Eye (tissue), 1 donor: ENCODE data around the gene NAALADL1.
A peak's percentile ranks its signal among the peaks of the same experiment; 100 is the strongest.

ENCODE experiments used
- DNase-seq: peaks from one replicate; pipeline ENCODE4 v3.0.0-alpha.2; 2015

The NAALADL1 gene, protein sequence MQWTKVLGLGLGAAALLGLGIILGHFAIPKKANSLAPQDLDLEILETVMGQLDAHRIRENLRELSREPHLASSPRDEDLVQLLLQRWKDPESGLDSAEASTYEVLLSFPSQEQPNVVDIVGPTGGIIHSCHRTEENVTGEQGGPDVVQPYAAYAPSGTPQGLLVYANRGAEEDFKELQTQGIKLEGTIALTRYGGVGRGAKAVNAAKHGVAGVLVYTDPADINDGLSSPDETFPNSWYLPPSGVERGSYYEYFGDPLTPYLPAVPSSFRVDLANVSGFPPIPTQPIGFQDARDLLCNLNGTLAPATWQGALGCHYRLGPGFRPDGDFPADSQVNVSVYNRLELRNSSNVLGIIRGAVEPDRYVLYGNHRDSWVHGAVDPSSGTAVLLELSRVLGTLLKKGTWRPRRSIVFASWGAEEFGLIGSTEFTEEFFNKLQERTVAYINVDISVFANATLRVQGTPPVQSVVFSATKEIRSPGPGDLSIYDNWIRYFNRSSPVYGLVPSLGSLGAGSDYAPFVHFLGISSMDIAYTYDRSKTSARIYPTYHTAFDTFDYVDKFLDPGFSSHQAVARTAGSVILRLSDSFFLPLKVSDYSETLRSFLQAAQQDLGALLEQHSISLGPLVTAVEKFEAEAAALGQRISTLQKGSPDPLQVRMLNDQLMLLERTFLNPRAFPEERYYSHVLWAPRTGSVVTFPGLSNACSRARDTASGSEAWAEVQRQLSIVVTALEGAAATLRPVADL

DNA sequence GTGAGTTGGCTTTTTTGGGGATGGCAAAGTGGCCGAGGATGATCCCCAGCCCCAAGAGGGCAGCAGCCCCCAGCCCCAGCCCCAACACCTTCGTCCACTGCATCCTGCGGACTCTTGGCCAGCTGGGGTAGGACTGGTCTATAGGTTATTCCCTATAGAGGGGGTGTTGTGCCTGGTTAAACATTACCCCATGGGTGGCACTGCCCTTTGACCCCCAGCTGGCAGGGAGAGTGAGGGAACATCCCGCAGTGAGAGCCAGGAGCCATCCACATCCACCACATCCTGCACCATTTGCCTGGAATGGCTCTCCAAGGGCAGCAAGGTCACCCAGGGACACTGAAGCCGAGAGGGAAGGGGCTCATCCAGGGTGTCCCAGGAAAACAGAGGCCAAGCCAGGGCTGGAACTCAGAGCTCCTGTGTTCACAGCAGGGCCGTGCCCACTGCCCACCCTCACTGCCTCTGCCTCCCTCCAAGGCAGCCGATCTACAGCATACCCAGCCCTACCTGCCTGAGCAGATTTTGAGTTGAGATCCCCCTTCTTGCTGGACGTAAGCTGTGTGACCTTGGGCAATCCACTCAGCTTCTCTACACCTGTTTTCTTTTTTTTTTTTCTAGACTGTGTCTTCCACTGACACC is at the start of gene NAALADL1:
Gene NAALADL1 (minus strand): TSS at position 135 of the 636 bp plus-strand sequence. CDS start 32 bp downstream, at position 103.
- DNase-seq, result no peak

DNA sequence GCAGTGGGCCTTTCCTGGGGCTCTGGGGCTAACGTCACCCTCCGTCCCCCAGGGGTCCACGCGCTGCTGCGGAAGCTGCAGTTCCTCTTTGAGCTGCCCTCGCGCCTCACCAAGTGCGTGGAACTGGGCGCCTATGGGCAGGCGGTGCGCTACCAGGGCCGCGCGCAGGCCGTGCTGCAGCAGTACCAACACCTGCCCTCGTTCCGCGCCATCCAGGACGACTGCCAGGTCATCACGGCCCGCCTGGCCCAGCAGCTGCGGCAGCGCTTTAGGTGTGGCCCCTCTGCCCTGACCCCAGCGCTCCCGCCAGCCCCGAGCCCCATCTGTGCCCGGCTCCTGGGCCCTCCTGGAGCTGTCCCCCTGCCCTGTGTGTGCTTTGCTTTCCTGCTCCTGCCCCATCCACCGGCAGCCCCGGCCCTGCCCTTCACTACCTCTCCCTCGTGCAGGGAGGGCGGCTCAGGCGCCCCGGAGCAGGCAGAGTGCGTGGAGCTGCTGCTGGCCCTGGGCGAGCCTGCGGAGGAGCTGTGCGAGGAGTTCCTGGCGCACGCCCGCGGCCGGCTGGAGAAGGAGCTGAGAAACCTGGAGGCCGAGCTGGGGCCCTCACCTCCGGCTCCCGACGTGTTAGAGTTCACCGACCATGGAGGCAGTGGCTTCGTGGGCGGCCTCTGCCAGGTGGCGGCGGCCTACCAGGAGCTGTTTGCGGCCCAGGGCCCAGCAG is 49.6 kb upstream of the NAALADL1 start:
- DNase-seq, result no peak

DNA sequence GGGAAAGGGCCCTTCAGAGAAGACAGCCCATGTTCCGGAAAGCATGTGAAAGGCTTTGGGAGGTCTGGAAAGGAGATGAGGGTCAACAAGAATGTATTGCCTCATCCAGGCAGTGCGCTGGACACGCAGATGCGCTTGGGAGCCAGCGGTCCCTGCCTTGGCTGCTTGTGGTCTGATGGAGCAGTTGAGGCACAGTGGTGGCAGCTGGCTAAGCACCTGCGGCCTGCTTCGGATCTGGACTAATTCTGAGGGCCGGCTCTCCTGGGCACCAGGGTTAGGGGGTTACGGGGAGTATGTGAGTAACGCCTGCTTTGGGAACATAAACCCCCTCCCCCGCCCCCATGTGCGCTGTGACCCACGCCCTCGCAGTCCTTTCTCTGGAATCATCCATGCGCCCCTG is 48.7 kb upstream of the NAALADL1 start:
- no peak for DNase-seq

DNA sequence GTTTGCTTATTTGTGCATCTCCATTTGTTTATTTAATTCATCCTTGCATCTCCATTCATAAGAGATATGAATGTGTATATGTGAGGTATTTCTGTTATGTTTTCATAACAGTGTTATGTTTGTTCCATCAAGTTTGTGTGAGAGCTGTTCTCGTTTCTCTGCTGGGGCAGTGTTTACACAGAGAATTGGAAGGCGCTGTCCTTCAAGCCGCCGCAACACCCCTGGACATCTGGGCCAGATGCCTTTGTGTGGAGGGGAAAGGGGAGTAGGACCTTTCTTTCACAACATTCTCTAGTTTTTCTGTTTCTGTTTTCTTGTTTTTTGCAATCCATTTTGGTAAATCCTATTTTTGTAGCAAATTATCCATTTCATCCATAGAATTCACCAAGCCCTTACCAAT is 46.3 kb upstream of the NAALADL1 start:
- no peak for DNase-seq

DNA sequence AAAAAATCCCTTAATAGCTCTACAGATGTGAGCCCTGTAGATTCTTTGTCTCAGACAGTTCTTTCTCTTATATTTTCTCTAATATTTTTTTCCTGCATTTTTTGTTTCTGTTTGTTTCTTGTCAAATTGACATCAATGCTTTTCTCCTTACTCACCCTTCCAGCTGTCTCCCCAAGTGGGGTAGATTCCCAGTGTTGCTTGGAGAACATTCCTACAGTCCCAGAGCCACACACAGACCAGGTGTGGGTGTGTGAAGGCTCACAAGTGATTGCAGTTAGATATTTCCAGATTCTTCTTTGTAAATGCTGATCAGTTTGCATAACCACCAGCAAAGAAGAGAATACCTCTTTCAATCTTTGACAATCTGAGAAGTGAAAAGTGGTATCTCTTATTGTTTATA is 45.1 kb upstream of the NAALADL1 start:
- no peak for DNase-seq

DNA sequence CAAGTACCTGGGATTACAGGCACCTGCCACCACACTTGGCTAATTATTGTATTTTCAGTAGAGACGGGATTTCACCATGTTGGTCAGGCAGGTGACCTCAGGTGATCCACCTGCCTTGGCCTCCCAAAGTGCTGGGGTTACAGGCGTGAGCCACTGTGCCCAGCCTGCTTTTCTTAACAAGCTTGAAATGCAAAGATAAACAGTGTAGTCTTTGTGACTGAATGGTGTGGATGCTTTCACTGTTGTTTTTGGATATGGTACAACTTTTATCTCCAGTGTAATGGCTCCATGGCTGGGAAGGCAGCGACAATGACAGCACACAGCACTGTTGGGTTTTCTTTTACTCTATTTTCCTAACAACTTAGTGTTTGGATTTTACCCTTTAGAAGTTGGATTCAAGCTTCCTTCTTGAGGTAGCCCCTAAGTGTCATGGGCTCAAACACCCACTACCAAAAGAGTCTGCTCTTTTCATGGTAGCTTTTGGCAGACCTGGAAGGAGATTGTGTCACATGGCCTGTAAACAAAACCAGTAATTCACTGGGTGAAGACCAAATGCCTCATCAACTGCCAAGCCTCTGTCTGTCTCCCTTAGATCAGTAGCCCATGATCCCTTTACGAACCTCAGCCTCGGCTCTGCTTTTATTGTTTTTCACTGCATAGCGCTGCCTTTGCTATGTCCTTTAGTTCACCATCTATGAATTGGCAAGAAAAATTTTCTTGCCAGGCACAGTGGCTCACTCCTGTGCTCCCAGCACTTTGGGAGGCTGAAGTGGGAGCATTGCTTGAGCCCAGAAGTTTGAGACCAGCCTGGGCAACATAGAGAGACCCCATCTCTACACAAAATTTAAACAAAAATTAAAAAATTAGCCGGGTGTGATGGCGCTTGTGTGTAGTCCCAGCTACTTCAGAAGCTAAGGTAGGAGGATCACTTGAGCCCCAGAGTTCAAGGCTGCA is 44.1 kb upstream of the NAALADL1 start:
- no peak for DNase-seq

DNA sequence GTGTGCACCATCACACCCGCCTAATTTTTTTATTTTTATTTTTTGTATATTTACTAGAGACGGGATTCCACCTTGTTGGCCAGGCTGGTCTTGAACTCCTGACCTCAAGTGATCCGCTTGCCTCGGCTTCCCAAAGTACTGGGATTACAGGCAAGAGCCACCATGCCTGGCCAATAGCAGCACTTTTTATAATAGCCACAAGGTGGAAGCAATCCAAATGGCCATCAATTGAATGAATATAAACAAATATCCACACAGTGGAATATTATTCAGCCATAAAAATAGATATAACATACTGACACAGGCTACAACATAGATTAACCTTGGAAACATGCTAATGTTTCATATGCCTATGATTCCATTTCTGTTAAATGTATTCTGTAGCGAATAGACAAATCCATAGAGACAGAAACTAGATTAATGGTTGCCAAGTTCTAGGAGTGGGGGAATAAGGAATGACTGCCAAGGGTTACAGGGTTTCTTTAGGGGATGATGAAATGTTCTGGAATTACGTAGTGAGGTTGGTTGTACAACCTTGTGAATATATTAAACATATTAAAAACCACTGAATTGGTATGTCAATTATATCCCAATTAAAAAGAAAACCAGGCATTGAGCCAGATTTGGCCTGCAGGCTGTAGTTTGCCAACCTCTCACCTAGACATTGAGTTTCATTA is 42.5 kb upstream of the NAALADL1 start:
- DNase-seq, result no peak

DNA sequence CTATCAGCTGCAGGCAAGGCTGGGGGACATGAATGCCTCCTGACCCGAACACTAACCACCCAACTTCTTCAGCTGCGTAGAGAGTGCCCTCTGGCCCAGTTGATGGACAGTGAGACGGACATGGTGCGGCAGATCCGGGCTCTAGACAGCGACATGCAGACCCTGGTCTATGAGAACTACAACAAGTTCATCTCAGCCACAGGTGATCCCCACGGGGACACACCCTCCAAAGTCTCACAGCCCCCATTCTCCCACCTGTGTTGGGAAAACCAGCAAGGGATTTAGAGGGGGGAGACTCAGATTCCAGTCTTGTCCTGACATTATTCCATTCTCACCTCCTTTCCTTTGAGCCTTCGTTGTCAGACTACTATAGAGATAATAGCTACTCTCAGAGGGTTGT is 38.6 kb upstream of the NAALADL1 start:
- no peak for DNase-seq

DNA sequence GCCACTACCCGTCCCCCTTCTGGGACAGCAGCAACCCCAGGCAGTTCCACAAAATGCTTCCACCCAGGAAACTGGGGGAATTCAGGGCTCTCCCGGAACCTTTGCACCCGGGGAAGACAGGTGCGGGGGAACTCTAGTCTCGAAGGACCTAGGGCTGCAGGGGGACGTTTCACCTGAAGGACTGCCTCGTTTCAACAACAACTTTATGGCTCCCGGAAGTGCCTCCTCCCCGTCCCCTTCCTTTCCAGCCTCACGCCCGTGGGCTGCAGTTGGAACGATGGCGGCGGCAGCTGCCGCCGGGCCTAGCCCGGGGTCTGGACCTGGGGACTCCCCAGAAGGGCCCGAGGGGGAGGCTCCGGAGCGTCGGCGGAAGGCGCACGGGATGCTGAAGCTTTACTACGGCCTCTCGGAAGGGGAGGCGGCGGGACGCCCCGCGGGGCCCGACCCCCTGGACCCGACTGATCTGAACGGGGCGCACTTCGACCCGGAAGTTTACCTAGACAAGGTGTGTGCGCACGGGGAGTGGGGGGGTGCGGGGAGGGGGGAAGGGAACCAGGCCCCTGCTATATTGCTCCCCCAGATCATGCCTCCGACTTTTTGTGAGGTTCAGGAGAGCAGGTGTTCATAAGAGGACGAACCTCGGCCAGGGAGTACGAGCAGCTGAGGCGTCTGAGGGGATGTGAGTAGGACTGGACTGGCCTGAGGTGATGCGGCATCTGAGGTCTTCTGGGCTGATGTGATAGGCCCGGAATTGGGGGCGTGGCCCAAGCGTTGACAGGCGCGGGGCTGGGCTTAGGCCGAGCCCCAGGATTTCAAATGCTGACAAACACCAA is 37.8 kb upstream of the NAALADL1 start, which contains the start of gene VPS51:
Gene VPS51 (plus strand): TSS at position 241 of the 833 bp plus-strand sequence. CDS start 37 bp downstream, at position 278.
- DNase-seq, result peak; percentile 97

DNA sequence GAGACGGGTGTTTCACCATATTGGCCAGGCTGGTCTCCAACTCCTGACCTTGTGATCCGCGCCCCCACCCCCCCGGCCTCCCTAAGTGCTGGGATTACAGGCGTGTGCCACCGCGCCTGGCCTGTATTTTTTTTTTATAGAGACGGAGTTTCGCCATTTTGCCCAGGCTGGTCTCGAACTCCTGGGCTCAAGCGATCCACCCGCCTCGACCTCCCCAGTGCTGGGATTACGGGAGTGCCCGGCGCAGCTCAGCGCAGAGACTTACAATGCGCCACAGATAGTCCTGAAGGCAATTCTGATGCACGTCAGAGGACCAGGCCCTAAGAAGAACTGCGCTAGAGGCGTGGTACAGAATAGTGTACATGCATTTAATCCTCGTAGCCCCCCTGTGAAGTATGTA is 37.1 kb upstream of the NAALADL1 start:
- no peak for DNase-seq

DNA sequence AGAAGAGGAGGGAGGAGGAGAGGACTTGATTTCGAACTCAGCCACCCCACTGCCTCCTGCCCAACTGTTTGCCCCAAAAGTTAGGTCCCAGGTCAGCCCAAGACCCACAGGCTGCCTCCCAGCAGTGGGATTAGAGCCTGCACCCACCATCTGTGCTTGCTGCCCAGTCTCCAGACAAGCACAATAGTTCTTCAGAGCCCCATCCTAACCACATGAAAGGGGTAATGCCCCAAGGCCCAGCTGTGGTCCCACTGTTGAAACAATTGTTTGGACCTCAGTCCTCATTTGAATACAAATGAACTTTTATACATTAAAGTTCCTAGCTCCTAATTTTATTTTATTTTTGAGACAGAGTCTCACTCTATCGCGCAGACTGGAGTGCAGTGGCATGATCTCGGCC is 32.3 kb upstream of the NAALADL1 start:
- no peak for DNase-seq

DNA sequence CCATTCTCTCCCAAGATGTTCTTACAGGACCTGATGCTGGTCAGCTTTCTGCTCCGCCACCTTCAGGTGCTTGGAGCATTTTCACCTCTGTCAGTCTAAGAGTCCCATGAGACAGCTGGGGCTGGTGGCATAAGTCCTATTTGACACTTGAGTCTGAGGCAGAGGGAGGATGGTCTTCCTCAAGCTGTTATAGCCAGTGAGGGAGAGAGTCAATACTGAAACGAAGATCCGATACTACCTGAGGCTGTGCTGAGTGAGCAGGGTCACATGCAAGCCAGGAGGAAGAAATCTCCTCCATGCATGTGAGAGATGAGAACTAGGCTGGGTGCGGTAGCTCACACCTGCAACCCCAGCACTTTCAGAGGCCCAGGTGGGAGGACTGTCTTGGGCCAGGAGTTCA is 31.3 kb upstream of the NAALADL1 start:
- DNase-seq, result no peak

DNA sequence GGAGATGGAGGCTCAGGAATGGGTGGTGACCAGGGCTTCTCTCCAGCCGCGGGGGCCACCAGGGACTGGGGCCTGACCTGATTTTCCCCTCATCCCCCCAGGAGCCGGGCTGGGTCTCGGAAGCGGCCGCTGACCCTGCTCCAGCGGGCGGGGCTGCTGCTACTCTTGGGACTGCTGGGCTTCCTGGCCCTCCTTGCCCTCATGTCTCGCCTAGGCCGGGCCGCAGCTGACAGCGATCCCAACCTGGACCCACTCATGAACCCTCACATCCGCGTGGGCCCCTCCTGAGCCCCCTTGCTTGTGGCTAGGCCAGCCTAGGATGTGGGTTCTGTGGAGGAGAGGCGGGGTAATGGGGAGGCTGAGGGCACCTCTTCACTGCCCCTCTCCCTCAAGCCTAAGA is 29.5 kb upstream of the NAALADL1 start:
- no peak for DNase-seq

DNA sequence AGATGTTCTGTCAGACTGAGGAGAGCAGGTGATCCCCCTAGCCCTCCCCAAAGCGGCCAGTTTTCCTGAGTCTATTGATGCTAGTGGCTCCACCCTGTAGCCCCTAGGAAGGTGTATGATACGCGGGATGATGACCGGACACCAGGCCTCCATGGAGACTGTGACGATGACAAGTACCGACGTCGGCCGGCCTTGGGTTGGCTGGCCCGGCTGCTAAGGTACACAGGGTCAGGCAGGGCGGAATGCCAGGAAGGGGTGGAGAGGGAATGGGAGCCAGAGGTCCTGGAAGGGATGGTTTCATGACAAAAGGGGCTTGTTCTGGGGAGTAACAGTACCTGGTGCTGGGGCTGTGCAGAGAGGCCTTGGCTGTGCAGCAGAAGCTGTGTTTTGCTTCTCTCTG is 28.9 kb upstream of the NAALADL1 start:
- DNase-seq, result no peak

DNA sequence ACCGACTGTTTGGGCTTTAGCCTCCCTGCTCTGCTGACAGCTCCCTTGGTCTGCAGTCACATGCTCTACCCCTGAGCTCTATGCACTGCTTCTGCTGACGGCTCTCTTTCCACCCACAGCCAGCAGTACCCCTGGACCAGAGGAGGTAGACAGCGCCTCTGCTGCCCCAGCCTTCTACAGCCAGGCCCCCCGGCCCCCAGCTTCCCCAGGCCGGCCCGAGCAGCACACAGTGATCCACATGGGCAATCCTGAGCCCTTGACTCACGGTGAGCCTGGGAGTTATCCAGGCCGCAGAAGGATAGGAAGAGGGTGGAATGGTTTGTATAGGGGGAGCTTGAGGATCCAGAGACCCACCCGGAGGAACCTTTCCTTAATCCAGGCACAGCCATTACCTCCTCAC is 28.5 kb upstream of the NAALADL1 start:
- DNase-seq, result no peak

DNA sequence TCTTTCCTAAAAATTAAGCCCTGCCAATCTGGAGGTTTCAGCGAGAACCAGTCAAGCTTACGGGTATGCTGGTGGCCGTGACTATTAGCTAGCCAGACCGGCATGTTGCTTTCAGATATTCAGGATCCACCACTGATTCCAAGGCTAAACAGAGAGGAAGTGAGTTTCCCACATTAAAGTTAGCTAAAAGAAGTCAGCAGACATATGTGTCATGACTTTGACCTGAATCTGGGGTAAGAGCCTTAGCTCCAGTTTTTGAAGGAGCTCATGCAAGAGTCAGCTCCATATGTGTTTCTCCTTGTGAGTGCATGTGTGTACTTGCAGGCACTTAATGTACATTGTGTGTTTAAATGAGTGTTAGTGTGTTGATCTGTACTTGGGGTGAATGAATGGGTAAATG is 27.1 kb upstream of the NAALADL1 start:
- no peak for DNase-seq

DNA sequence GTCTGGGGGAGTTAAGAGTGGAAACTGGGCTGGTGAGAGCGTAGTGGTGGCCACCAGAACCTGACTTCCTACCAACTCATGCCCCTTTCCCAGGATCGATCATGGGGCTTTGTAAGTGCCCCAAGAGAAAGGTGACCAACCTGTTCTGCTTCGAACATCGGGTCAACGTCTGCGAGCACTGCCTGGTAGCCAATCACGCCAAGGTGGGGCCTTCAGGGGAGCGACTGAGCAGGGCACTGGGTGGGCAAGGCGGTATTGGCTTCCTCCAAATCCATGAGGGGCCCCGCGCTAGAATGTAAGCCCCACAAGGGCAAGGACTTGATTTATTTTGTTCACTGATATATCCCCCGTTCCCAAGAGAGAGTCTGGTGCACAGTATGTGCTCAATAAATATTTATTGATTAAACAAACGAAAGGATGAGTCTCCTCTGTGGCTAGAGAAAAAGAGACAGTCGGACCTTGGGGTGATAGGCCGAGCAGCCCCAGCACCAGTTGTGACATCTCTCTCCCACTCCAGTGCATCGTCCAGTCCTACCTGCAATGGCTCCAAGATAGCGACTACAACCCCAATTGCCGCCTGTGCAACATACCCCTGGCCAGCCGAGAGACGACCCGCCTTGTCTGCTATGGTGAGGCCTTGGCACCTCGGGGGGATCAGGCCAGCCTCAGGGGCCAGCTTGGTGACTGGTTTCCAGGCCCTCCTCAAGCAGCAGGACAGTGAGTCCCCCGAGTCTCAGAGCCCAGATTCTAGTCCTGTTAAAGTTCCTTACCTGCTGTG is 26.4 kb upstream of the NAALADL1 start:
- no peak for DNase-seq

DNA sequence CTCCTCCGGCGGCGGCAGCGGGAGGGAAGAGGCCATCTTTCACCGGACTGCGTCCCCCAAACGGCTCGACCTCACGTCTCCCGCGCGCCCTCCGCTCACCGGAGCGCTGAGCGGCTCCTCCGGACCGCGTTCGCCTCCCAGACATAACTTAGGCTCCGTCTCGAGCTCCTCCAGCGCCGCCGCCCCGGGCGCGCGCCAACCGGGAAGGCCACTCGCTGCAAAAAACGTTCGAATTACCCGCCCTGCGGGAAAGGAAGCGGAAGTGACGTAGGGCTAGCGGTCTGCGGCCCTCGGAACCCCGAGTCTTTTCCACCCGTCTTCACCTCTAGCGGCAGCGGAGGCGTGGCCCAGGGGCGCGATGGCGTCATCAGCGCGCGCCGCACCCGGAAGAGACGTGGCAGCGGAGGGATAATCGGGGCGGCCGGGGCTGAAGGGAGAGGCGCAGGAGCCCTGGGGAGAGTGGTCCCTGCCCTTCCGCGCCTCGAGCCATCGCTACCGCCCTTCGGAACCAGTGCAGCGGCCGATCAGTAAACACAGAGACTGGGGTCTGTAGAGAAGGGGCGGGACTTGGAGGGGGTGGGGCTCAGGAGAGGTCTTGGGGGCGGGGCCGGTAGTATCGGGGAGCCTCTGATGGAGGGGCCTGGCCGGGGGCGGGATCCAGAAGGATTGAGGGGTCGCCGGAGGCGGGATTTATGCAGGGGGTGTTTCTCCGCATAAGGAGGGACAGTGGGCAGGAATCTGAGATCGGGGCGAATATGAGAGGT is 25.7 kb upstream of the NAALADL1 start, which contains the start of the genes CDCA5 and ZFPL1:
Gene CDCA5 (minus strand): TSS at position 207 of the 764 bp plus-strand sequence. CDS start 62 bp downstream, at position 145.
Gene ZFPL1 (plus strand): TSS at position 389 of the 764 bp plus-strand sequence. CDS start 477 bp downstream, outside the sequence.
- peak; percentile 98 for DNase-seq
